Measurements from ENCODE around the gene ADGRE2. TPM values are rescaled to one million over a fixed set of nuclear protein-coding genes. Genes with fewer than 3 reads are reported as not detected.

Gene ADGRE2
- total RNA-seq, 1 experiment from 2014 or later = 0.21 TPM

- DNase-seq (ENCODE audit: low read depth, low spot score) (no peak), ATAC-seq (no peak)
- intact Hi-C loops (cut with micrococcal nuclease; ENCODE audit: unreplicated experiment) = no loop called here
- Histone ChIP-seq H3K27ac (ENCODE audit: low read length) (no peak overlapping the region), H3K4me3 (ENCODE audit: low read depth in 2 of 2, low read length in 2 of 2) (no peak overlapping the region), H3K36me3 (ENCODE audit: control insufficient read depth, insufficient read depth, low read length) (no peaks in the 10 kb centered on the region), H3K9me3 (ENCODE audit: control insufficient read depth, insufficient read depth, low read depth, low read length) (no peaks in the 10 kb centered on the region), H3K27me3 (ENCODE audit: control insufficient read depth, insufficient read depth, low read length) (no peaks in the 10 kb centered on the region), H3K4me1 (ENCODE audit: control insufficient read depth, insufficient read depth, low read length) (no peaks in the 10 kb centered on the region)
- CTCF ChIA-PET = no interaction called here
- in situ Hi-C loops (cut with HindIII; ENCODE audit: low pct_unique_long_range_greater_than_20kb, low sequenced_read_pairs) = no loop called here
- no TSS peak for BruUV-seq (replicated peaks)
- POLR2A ChIA-PET = no interaction called here
- TF ChIP-seq CTCF (IDR thresholded peaks at IDR 0.05) = no peak
- TF ChIP-seq POLR2AphosphoS5 (IDR thresholded peaks at IDR 0.05; ENCODE audit: low read depth, low read length) = no peak
- TF ChIP-seq REST (IDR thresholded peaks at IDR 0.05; ENCODE audit: insufficient read depth in 1 of 2, low read depth in 2 of 2, low read length in 1 of 2) = no peak
- TF ChIP-seq TCF7L2 (IDR thresholded peaks at IDR 0.05; ENCODE audit: low read depth, low read length) = no peak
- TF ChIP-seq SIN3A (IDR thresholded peaks at IDR 0.05; ENCODE audit: borderline replicate concordance, insufficient read depth, low read depth, low read length) = no peak
Observed at GRCh38 chr19:14814982-14815652, 36.8 kb upstream of the ADGRE2 start.

GRCh38 chr19:14809272-14810057, 31.1 kb upstream of the ADGRE2 start:
- ATAC-seq = no peak
- Histone ChIP-seq H3K9me3 (ENCODE audit: control insufficient read depth, insufficient read depth, low read depth, low read length) (no peaks in the 10 kb centered on the region), H3K4me3 (ENCODE audit: low read depth in 2 of 2, low read length in 2 of 2) (no peak overlapping the region), H3K27me3 (ENCODE audit: control insufficient read depth, insufficient read depth, low read length) (no peaks in the 10 kb centered on the region), H3K4me1 (ENCODE audit: control insufficient read depth, insufficient read depth, low read length) (no peaks in the 10 kb centered on the region), H3K36me3 (ENCODE audit: control insufficient read depth, insufficient read depth, low read length) (no peaks in the 10 kb centered on the region), H3K27ac (ENCODE audit: low read length) (no peak overlapping the region)
- TF ChIP-seq REST (IDR thresholded peaks at IDR 0.05; ENCODE audit: insufficient read depth in 1 of 2, low read depth in 2 of 2, low read length in 1 of 2) = no peak
- TF ChIP-seq TCF7L2 (IDR thresholded peaks at IDR 0.05; ENCODE audit: low read depth, low read length) = no peak
- TF ChIP-seq SIN3A (IDR thresholded peaks at IDR 0.05; ENCODE audit: borderline replicate concordance, insufficient read depth, low read depth, low read length) = no peak
- TF ChIP-seq POLR2AphosphoS5 (IDR thresholded peaks at IDR 0.05; ENCODE audit: low read depth, low read length) = no peak
- TF ChIP-seq CTCF (IDR thresholded peaks at IDR 0.05) = no peak
- no peak for DNase-seq (ENCODE audit: low read depth, low spot score)
- ChIA-PET POLR2A (interaction anchor here (0.7 kb wide), 1 partner anchor 36 kb away, joined by 9 read pairs; no protein-coding TSS in a partner anchor), CTCF (no interaction called here)
- in situ Hi-C loops (cut with HindIII; ENCODE audit: low pct_unique_long_range_greater_than_20kb, low sequenced_read_pairs) = no loop called here
- intact Hi-C loops (cut with micrococcal nuclease; ENCODE audit: unreplicated experiment) = no loop called here
- BruUV-seq (replicated peaks) = no TSS peak

Data from Panc1 (cell line).